Measurements from ENCODE around the gene TMEM135. TPM values are rescaled to one million over a fixed set of nuclear protein-coding genes. Genes with fewer than 3 reads are reported as not detected.

TMEM135 gene
- total RNA-seq = 18.6 and 25.0 TPM in 2 replicates

DNA sequence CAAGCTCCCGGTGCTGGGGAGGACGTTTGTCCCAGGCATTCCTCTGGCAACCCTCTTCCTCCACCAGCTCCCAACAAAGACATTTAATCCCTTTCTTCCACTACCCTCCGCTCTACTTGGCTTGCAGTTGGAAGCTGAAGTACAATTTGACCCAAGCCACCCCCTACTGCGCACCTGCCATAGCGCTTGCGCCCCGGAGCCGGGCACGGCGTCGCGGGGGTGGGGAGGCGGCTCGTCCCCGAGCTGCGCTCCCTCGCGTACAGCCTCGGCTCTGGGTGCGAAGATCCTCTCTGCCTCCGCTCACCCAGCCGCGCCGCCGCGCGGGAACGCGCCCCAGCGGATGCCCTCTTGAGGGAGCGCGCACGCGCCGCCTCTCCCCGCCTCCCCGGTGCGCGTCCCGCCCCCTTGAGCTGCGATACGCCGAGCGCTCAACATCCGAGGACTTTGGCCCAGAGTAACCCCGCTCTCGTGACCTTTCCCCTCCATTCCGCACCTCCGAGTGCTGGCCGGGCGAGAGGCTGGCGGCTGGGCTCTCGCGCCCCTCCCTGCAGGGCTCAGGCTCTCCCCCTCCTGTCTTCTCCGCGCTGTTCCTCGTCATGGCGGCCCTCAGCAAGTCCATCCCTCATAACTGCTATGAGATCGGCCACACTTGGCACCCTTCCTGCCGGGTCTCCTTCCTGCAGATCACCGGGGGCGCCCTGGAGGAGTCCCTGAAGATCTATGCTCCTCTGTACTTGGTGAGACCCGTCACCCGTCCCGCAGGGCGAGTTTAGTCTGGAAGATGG lies at the start of gene TMEM135:
Gene TMEM135, plus strand, starts transcription at position 485 of the 785 bp plus-strand sequence. Its CDS starts 112 bp downstream, at position 597.

Other genes with a start within 250 kb of the TMEM135 start
- 426 and 454 TPM in 2 replicates for gene PRSS23, start 237.4 kb upstream of the TMEM135 start, total RNA-seq
- 135 and 200 TPM in 2 replicates for gene FZD4, start 82.5 kb upstream of the TMEM135 start, total RNA-seq